ENCODE results near the gene MARK2.
A peak's percentile ranks its signal among the peaks of the same experiment; 100 is the strongest.

MARK2 gene

DNA sequence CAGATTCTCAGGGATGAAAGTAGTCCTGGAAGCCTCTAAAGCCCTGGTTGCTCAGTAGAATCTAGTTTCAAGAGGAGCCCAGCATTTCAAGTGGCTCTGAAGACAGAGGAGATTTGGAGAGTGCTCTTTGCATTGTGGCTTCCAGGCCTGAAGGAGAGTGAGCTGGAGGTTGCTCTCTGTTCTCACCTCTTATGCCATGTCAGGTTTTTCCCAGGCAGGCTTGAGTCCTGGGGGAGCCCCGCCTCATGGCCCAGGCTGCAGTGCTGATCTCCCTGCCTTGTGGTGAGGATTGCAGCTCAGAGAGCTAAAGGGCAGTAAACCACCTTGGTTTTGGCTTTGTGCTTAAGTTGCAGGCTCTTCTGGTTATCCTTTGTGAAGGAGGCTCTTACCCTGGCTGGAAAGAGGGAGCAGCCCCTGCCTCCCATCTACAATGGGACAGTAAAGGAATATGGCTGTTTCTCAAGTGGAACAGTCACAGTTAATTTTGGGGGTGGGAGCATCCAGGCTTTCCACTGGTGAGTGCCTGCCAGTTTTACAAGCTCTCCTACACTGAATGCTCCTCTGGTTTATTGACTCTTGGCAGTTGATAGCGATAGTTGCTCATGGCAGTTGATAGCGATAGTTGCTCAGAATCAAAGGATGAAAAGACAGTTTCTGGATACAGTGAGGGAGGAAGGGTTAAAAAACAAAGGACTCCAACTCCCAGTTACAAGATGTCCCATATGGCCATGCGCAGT is 45.5 kb downstream of the MARK2 start:
- no peak overlapping the region for H3K27ac ChIP-seq
- DNase-seq (ENCODE audit: low spot score), result no peak
- H3K4me3 ChIP-seq, result no peak overlapping the region
- TF ChIP-seq, protein P1, sequence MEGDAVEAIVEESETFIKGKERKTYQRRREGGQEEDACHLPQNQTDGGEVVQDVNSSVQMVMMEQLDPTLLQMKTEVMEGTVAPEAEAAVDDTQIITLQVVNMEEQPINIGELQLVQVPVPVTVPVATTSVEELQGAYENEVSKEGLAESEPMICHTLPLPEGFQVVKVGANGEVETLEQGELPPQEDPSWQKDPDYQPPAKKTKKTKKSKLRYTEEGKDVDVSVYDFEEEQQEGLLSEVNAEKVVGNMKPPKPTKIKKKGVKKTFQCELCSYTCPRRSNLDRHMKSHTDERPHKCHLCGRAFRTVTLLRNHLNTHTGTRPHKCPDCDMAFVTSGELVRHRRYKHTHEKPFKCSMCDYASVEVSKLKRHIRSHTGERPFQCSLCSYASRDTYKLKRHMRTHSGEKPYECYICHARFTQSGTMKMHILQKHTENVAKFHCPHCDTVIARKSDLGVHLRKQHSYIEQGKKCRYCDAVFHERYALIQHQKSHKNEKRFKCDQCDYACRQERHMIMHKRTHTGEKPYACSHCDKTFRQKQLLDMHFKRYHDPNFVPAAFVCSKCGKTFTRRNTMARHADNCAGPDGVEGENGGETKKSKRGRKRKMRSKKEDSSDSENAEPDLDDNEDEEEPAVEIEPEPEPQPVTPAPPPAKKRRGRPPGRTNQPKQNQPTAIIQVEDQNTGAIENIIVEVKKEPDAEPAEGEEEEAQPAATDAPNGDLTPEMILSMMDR (IDR thresholded peaks at IDR 0.05), result no peak

DNA sequence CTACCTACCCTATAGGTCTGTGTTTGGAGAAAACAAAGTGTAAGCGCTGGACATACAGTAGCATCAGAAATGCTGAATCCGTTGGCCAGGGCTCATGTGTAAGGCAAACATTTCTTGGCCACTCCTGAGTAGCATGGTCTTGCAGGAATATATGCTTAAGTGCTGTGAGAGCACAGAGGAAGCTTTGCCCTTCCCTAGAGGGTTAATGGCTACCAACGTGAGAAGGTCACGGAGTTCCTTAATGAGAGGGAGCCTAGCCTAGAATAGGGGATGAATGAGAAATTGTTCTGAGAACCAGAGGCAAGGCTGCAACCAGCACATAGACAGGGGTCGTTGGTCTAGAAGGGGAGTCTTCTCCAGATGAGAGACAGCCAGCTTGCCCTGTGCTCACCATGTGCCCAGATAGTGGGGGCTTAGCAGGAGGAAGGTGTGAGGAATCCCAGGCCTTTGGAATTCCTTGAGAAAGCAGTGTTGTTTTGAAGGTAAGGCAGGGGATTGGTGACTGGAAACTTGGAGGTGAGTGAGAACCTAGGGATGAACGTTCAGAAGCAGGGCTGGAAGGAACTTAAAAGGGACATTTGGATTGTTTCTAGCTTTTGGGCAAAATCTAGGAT is 48.6 kb downstream of the MARK2 start:
- DNase-seq (ENCODE audit: low spot score), result no peak

DNA sequence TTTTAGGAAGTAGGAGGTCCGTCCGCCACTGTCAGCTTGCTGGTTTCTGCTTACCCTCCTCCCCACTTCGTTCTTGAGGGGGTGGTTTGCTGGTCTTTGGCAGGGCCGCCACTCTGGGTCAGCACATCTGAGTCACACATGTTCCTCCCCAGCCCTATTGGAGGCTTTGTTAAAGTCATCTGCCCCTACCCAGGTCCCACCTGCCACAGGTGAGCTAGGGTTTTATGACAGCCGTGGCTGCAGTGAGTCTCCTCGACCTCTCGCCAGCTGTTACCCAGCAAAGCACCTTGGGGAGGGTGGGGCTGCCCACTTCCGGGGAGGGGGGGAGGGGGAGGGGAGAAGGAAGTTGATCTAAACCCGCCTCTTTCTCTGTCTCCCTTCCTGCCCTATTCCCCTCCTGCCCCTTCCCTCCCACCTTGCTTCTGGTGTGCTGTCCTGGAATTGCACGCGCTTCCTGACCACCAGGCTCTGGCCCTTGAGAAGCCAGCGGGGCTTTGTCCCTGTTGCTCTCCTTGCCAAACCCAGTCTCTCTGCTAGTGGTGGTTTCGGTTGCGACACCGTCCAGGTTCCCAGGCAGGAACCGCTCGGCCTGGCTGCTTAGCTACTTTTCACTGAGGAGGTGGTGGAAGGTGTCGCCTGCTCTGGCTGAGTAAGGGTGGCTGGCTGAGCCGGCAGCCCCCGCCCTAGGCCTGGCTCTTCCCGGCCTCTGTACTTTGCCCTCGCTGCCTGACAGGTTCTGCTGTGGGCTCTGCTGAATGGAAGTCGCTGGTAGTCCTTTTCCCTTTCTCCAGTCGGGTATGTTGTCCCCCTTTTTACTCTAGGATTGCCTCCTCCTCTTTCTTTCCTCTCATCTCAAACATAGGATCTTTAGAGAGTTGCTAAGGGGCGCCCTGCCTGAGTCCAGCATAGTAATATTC is 49.5 kb downstream of the MARK2 start:
- H3K4me3 ChIP-seq, result peak overlapping the region; percentile 60
- no peak for DNase-seq (ENCODE audit: low spot score)
- peak overlapping the region; percentile 54 to 67 for H3K27ac ChIP-seq
- TF ChIP-seq, protein P1 (IDR thresholded peaks at IDR 0.05), result no peak

More for the DNA sequence above, 48.6 kb downstream of the MARK2 start:
- TF ChIP-seq, protein P1 (IDR thresholded peaks at IDR 0.05), result no peak
- Histone ChIP-seq H3K4me3 (peak overlapping the region; percentile 60), H3K27ac (peak overlapping the region; percentile 54 to 67)

DNA sequence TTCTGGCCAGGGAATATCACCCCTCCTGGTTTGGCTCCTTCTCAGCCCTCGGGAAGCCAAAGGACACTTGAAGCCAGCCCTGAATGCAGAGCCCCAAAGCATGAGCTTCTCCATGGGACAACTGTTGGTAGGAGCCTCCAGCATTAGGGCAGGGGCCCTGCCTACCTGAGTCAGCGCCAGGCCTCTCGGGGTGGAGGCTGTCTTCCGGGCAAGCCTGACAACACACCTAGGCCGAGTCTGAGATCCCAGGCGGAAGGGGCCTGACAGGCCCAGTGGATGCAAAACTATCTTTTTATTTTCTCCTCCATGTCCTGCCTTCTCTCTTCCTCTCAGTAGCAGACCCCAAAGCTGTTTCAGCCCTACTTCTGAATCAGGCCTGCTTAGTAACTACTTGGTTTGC is 50.4 kb downstream of the MARK2 start:
- no peak overlapping the region for H3K4me3 ChIP-seq
- no peak for DNase-seq (ENCODE audit: low spot score)
- TF ChIP-seq, protein P1 (IDR thresholded peaks at IDR 0.05), result no peak
- peak overlapping the region; percentile 54 to 67 for H3K27ac ChIP-seq

DNA sequence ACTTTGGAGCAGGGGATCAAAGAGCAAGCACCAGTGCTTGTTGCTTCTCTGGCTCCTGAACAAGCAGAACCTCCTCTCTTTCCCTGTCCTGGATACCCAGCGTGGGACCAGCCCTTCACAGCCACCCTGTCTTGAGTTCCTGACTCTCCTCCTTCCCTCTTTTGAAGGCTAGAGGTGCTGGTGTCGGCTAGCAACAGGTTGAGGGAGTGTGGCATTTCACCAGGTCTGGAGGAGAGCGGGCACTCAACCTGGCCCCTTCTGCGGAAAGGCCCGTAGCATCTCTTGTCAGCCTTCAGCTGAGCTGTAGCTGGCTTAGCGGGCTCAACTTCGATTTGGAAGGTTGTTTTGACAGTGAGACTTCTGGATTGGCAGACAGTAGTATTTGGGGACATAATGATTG is 51.5 kb downstream of the MARK2 start:
- TF ChIP-seq, protein P1 (IDR thresholded peaks at IDR 0.05), result no peak
- no peak for DNase-seq (ENCODE audit: low spot score)
- Histone ChIP-seq H3K4me3 (no peak overlapping the region), H3K27ac (no peak overlapping the region)

DNA sequence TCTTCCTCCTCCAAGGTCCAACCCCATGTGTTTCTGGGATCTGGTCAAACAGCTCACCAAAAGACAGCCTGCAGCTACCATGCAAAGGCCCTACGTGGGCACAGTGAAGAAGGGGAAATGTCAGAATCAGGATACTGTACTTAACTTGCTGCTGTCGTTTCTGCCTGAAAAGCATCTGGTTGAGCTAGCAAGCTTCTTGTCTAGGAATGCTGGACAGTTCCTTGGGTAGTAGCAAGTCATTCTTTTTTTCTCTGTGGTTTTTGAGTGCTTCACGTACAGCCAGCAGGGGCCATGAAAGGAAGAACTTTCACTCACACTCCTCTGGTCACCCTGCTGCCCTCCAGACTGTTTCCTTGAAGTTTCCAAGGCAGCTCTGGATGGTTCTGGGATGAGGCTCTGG is 53.3 kb downstream of the MARK2 start:
- DNase-seq (ENCODE audit: low spot score), result no peak
- TF ChIP-seq, protein P1 (IDR thresholded peaks at IDR 0.05), result no peak
- no peak overlapping the region for H3K27ac ChIP-seq

More for the DNA sequence above, 53.3 kb downstream of the MARK2 start:
- H3K4me3 ChIP-seq, result no peak overlapping the region

Measured in coronary artery (tissue), 2 donors.